Measurements from ENCODE around the gene CAT. TPM values are rescaled to one million over a fixed set of nuclear protein-coding genes. Genes with fewer than 3 reads are reported as not detected.

The CAT gene
- polyA plus RNA-seq, 6 donors from 2014 or later, result 207 to 347 (median 234) TPM

- H3K4me3 Mint-ChIP-seq, result no peak overlapping the region
- no peaks in the 10 kb centered on the region for H3K36me3 Mint-ChIP-seq
- H3K9me3 Mint-ChIP-seq, result no peaks in the 10 kb centered on the region
- DNase-seq (no peak), ATAC-seq (ENCODE audit: low read depth in 2 of 2) (no peak)
- peaks cover 8 to 19% (median 10%) of the 10 kb centered on the region in 3 donors for H3K27me3 Mint-ChIP-seq
- H3K27ac Mint-ChIP-seq, result no peak overlapping the region
- H3K4me1 Mint-ChIP-seq, result no peaks in the 10 kb centered on the region
These were observed 61.2 kb downstream of the CAT start for GRCh38 chr11:34499719-34500500.

GRCh38 chr11:34501500-34501899 is 62.8 kb downstream of the CAT start:
- H3K4me1 Mint-ChIP-seq, result no peaks in the 10 kb centered on the region
- ATAC-seq (ENCODE audit: low read depth in 2 of 2), result no peak

GRCh38 chr11:34501949-34502348 is 63.2 kb downstream of the CAT start:
- Mint-ChIP-seq H3K4me1 (no peaks in the 10 kb centered on the region), H3K27me3 (peaks cover 7% of the 10 kb centered on the region in 3 donors), H3K36me3 (no peaks in the 10 kb centered on the region), H3K27ac (peak overlapping the region in 2 of 6 donors; percentile 57 to 72), H3K4me3 (no peak overlapping the region), H3K9me3 (no peaks in the 10 kb centered on the region)
- no peak for DNase-seq
- no peak for ATAC-seq (ENCODE audit: low read depth in 2 of 2)

More at GRCh38 chr11:34501500-34501899, 62.8 kb downstream of the CAT start:
- DNase-seq, result no peak
- Mint-ChIP-seq H3K4me3 (no peak overlapping the region), H3K27me3 (peaks cover 7 to 11% (median 7%) of the 10 kb centered on the region in 3 donors), H3K9me3 (no peaks in the 10 kb centered on the region), H3K27ac (no peak overlapping the region), H3K36me3 (no peaks in the 10 kb centered on the region)

GRCh38 chr11:34502949-34503348 is 64.2 kb downstream of the CAT start:
- H3K27ac Mint-ChIP-seq, result no peak overlapping the region
- no peaks in the 10 kb centered on the region for H3K9me3 Mint-ChIP-seq
- DNase-seq (no peak), ATAC-seq (ENCODE audit: low read depth in 2 of 2) (no peak)
- H3K4me3 Mint-ChIP-seq, result no peak overlapping the region
- H3K36me3 Mint-ChIP-seq, result no peaks in the 10 kb centered on the region
- H3K4me1 Mint-ChIP-seq, result no peaks in the 10 kb centered on the region
- H3K27me3 Mint-ChIP-seq, result peaks cover 7% of the 10 kb centered on the region in 3 donors

GRCh38 chr11:34505874-34506273 is 67.1 kb downstream of the CAT start:
- ATAC-seq (ENCODE audit: low read depth in 2 of 2) (no peak), DNase-seq (no peak)
- no peaks in the 10 kb centered on the region for H3K4me1 Mint-ChIP-seq
- no peaks in the 10 kb centered on the region for H3K9me3 Mint-ChIP-seq
- H3K27ac Mint-ChIP-seq, result no peak overlapping the region
- peaks cover 0 to 7% (median 0%) of the 10 kb centered on the region in 3 donors for H3K27me3 Mint-ChIP-seq
- no peak overlapping the region for H3K4me3 Mint-ChIP-seq
- H3K36me3 Mint-ChIP-seq, result no peaks in the 10 kb centered on the region

GRCh38 chr11:34507156-34507555 is 68.4 kb downstream of the CAT start:
- DNase-seq (no peak), ATAC-seq (ENCODE audit: low read depth in 2 of 2) (no peak)
- H3K27ac Mint-ChIP-seq, result no peak overlapping the region
- no peaks in the 10 kb centered on the region for H3K4me1 Mint-ChIP-seq
- no peaks in the 10 kb centered on the region for H3K9me3 Mint-ChIP-seq
- H3K36me3 Mint-ChIP-seq, result no peaks in the 10 kb centered on the region
- peaks cover 0 to under 1% (median 0%) of the 10 kb centered on the region in 3 donors for H3K27me3 Mint-ChIP-seq
- no peak overlapping the region for H3K4me3 Mint-ChIP-seq

- Mint-ChIP-seq H3K9me3 (no peaks in the 10 kb centered on the region), H3K4me3 (no peak overlapping the region), H3K27ac (no peak overlapping the region), H3K27me3 (no peaks in the 10 kb centered on the region), H3K36me3 (no peaks in the 10 kb centered on the region), H3K4me1 (no peaks in the 10 kb centered on the region)
- no peak for DNase-seq
- no peak for ATAC-seq (ENCODE audit: low read depth in 2 of 2)
These were observed 68.9 kb downstream of the CAT start for GRCh38 chr11:34507610-34508009.

GRCh38 chr11:34508524-34508923 is 69.8 kb downstream of the CAT start:
- no peak overlapping the region for H3K4me3 Mint-ChIP-seq
- no peaks in the 10 kb centered on the region for H3K4me1 Mint-ChIP-seq
- H3K27ac Mint-ChIP-seq, result no peak overlapping the region
- ATAC-seq (ENCODE audit: low read depth in 2 of 2) (no peak), DNase-seq (no peak)
- no peaks in the 10 kb centered on the region for H3K27me3 Mint-ChIP-seq
- no peaks in the 10 kb centered on the region for H3K36me3 Mint-ChIP-seq
- H3K9me3 Mint-ChIP-seq, result no peaks in the 10 kb centered on the region

- DNase-seq (no peak), ATAC-seq (ENCODE audit: low read depth in 2 of 2) (no peak)
- H3K4me3 Mint-ChIP-seq, result no peak overlapping the region
- no peaks in the 10 kb centered on the region for H3K27me3 Mint-ChIP-seq
- H3K27ac Mint-ChIP-seq, result no peak overlapping the region
- no peaks in the 10 kb centered on the region for H3K36me3 Mint-ChIP-seq
- no peaks in the 10 kb centered on the region for H3K4me1 Mint-ChIP-seq
- H3K9me3 Mint-ChIP-seq, result no peaks in the 10 kb centered on the region
These were observed 70.7 kb downstream of the CAT start for GRCh38 chr11:34509336-34509876.

- H3K36me3 Mint-ChIP-seq, result no peaks in the 10 kb centered on the region
- no peak overlapping the region for H3K27ac Mint-ChIP-seq
- DNase-seq, result no peak
- H3K27me3 Mint-ChIP-seq, result no peaks in the 10 kb centered on the region
- H3K9me3 Mint-ChIP-seq, result no peaks in the 10 kb centered on the region
- H3K4me3 Mint-ChIP-seq, result no peak overlapping the region
- no peak for ATAC-seq (ENCODE audit: low read depth in 2 of 2)
- H3K4me1 Mint-ChIP-seq, result no peaks in the 10 kb centered on the region
These were observed 71.5 kb downstream of the CAT start for GRCh38 chr11:34510218-34510617.

- H3K9me3 Mint-ChIP-seq, result no peaks in the 10 kb centered on the region
- ATAC-seq (ENCODE audit: low read depth in 2 of 2), result no peak
- peak overlapping the region in 1 of 6 donors; percentile 28 for H3K27ac Mint-ChIP-seq
- no peaks in the 10 kb centered on the region for H3K36me3 Mint-ChIP-seq
- H3K27me3 Mint-ChIP-seq, result peaks cover 0 to 3% (median 0%) of the 10 kb centered on the region in 3 donors
- H3K4me3 Mint-ChIP-seq, result no peak overlapping the region
- no peaks in the 10 kb centered on the region for H3K4me1 Mint-ChIP-seq
- DNase-seq, result no peak
These were observed 71.9 kb downstream of the CAT start for GRCh38 chr11:34510673-34511072.

- Mint-ChIP-seq H3K9me3 (no peaks in the 10 kb centered on the region), H3K4me3 (no peak overlapping the region), H3K27ac (no peak overlapping the region), H3K4me1 (no peaks in the 10 kb centered on the region), H3K27me3 (peaks cover 0 to 8% (median 0%) of the 10 kb centered on the region in 3 donors), H3K36me3 (no peaks in the 10 kb centered on the region)
- DNase-seq (peak; percentile 26), ATAC-seq (ENCODE audit: low read depth in 2 of 2) (peak; percentile 60 to 69)
These were observed 74.3 kb downstream of the CAT start for GRCh38 chr11:34512840-34513681.

- DNase-seq, result no peak
- Mint-ChIP-seq H3K36me3 (no peaks in the 10 kb centered on the region), H3K4me1 (no peaks in the 10 kb centered on the region), H3K4me3 (no peak within 1 kb of the TSS), H3K9me3 (no peaks in the 10 kb centered on the region), H3K27me3 (peaks cover 0 to 8% (median 3%) of the 10 kb centered on the region in 3 donors), H3K27ac (no peak within 1 kb of the TSS)
- no peak for ATAC-seq (ENCODE audit: low read depth in 2 of 2)
These were observed 75.1 kb downstream of the CAT start, which contains the start of gene ELF5 for GRCh38 chr11:34513682-34514449. ELF5 (minus strand) TSS chr11:34513794; CDS start chr11:34505749, 8,045 bp downstream.
